ENCODE data around the gene CSH2. TPM values are rescaled to one million over a fixed set of nuclear protein-coding genes. Genes with fewer than 3 reads are reported as not detected.

The CSH2 gene
- total and polyA plus RNA-seq, 2 of the 13 experiments (the other 11 are each of a cell fraction or from before 2014, with no cell fraction given) = not detected

GRCh38 chr17:63834431-63835166, 38.9 kb downstream of the CSH2 start (continued):
- TF ChIP-seq MXD3 (CRISPR knock-in tag; IDR thresholded peaks at IDR 0.05) (no peak), HNF1A (IDR thresholded peaks at IDR 0.05; ENCODE audit: low read depth) (no peak), HNF1A (CRISPR knock-in tag; IDR thresholded peaks at IDR 0.05; ENCODE audit: borderline replicate concordance) (no peak), EEA1 (CRISPR knock-in tag; IDR thresholded peaks at IDR 0.05; ENCODE audit: borderline replicate concordance) (no peak), HNRNPK (IDR thresholded peaks at IDR 0.05; ENCODE audit: low read depth, low read length, poor library complexity, severe bottlenecking) (no peak), SP5 (CRISPR knock-in tag; IDR thresholded peaks at IDR 0.05; ENCODE audit: borderline replicate concordance, low read depth) (no peak), FLYWCH1 (CRISPR knock-in tag; IDR thresholded peaks at IDR 0.05) (no peak), ZBTB26 (CRISPR knock-in tag; IDR thresholded peaks at IDR 0.05; ENCODE audit: borderline replicate concordance) (no peak; the same call in 1 of the 2 replicates), SYNCRIP (IDR thresholded peaks at IDR 0.05; ENCODE audit: insufficient read depth, low read depth, low read length) (no peak), ZMYM2 (CRISPR knock-in tag; IDR thresholded peaks at IDR 0.05) (no peak), NR2C2 (CRISPR knock-in tag; IDR thresholded peaks at IDR 0.05; ENCODE audit: borderline replicate concordance) (no peak), ZNF33A (CRISPR knock-in tag; IDR thresholded peaks at IDR 0.05; ENCODE audit: borderline replicate concordance) (no peak), ZNF282 (IDR thresholded peaks at IDR 0.05; ENCODE audit: partially characterized antibody) (no peak), HOMEZ (CRISPR knock-in tag; IDR thresholded peaks at IDR 0.05; ENCODE audit: low read depth) (no peak), ETV5 (CRISPR knock-in tag; IDR thresholded peaks at IDR 0.05; ENCODE audit: borderline replicate concordance) (no peak), LCORL (IDR thresholded peaks at IDR 0.05) (no peak), LCORL (CRISPR knock-in tag; IDR thresholded peaks at IDR 0.05) (no peak), HMGXB4 (CRISPR knock-in tag; IDR thresholded peaks at IDR 0.05; ENCODE audit: borderline replicate concordance in 1 of 2, low read depth in 1 of 2) (peak; percentile 66 to 89; a peak in 3 of 4 replicates), ZFP41 (CRISPR knock-in tag; IDR thresholded peaks at IDR 0.05; ENCODE audit: borderline replicate concordance) (no peak), ZFP82 (CRISPR knock-in tag; IDR thresholded peaks at IDR 0.05; ENCODE audit: borderline replicate concordance) (no peak)
